B cell (primary cell): ENCODE results near the gene MKRN2.

Experiments
- EZH2 ChIP-seq: IDR thresholded peaks from 2 replicates; pipeline ENCODE4 v1.6.1; 2012; ENCODE audit warnings: borderline replicate concordance, low read depth, mild to moderate bottlenecking, moderate library complexity, low read length; ENCODE audit not compliant: insufficient read depth, poor library complexity, severe bottlenecking
- TF ChIP-seq, protein P1 (sequence below): fragments of 200-600 bp; IDR thresholded peaks from one replicate; pipeline ENCODE4 v1.8.0; 2022; ENCODE audit warnings: antibody characterized with exemption, mild to moderate bottlenecking

DNA sequence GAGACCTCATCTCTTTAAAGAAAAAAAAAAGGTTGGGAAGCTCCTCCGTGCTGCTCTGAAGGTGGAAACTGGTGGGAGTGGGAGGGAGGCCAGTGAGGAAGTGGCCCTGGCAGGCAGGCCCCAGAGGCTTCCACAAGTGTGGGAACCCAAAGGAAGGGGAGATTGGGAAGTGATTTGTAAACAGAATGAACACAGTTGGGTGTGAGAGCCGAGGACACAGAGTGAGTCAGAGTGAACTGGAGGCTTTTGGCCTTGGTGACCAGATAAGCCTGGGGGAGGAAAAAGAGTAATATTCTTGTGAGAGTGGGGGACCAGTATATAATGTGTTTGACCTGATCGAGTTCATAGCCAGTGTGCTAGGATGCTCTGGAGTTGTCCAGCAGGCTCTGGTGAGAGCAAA, 23.0 kb downstream of the MKRN2 start:
- TF ChIP-seq, protein P1, sequence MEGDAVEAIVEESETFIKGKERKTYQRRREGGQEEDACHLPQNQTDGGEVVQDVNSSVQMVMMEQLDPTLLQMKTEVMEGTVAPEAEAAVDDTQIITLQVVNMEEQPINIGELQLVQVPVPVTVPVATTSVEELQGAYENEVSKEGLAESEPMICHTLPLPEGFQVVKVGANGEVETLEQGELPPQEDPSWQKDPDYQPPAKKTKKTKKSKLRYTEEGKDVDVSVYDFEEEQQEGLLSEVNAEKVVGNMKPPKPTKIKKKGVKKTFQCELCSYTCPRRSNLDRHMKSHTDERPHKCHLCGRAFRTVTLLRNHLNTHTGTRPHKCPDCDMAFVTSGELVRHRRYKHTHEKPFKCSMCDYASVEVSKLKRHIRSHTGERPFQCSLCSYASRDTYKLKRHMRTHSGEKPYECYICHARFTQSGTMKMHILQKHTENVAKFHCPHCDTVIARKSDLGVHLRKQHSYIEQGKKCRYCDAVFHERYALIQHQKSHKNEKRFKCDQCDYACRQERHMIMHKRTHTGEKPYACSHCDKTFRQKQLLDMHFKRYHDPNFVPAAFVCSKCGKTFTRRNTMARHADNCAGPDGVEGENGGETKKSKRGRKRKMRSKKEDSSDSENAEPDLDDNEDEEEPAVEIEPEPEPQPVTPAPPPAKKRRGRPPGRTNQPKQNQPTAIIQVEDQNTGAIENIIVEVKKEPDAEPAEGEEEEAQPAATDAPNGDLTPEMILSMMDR = no peak
- TF ChIP-seq EZH2 = no peak
